ENCODE data around the gene GPR153. TPM values are rescaled to one million over a fixed set of nuclear protein-coding genes. Genes with fewer than 3 reads are reported as not detected.

Gene GPR153
- total and polyA plus RNA-seq, 8 donors: 0.19 to 5.1 (median 0.93) TPM

DNA sequence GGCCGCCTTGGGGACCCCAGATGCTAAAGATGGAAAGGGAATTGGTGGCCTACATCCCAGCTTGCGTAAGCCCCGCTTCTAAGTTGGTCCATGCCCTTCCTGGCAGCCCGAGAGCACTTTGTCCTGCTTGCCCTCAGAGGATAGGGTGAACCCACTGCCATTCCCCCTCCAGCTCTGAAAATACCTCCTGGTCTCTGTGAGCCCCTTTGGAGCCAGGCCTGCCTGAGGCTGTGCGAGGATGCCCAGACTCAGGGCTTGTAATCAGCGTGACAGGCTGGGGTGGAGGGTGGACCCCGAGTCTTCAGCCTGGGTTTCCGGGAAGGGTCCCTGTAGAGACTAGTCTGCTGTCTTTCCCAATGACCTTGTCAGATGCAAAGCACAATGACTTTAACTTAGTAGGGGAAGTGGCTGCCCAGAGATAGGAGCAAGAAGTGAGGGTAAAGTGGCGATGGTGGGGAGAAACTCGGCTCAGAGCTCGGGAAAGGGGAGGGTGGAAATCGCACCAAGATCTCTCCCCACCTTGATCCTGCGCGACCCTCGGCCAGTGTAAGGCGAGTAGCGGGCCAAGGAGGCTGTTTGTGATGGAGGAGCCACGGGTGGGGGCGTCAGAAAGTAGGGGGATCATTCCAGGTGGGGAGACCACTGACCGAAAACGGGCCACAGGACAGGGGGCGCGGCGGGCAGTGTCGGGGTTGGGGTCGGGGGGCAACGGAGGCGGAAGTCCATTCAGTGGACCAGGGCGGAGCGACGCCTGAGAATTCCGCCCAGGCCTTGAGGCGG, 19.6 kb downstream of the GPR153 start:
- no peak overlapping the region for H3K4me3 ChIP-seq
- peaks cover 0 to 10% (median 0%) of the 10 kb centered on the region in 3 donors for H3K4me1 ChIP-seq
- H3K27me3 ChIP-seq: peaks cover 0 to 44% (median 10%) of the 10 kb centered on the region in 4 donors
- ATAC-seq (no peak), DNase-seq (peak in 1 of 6 donors; percentile 51), FAIRE-seq (no peak)
- H3K36me3 ChIP-seq: no peaks in the 10 kb centered on the region
- no peaks in the 10 kb centered on the region for H3K9me3 ChIP-seq
- H3K27ac ChIP-seq: no peak overlapping the region
- TF ChIP-seq, protein P1, sequence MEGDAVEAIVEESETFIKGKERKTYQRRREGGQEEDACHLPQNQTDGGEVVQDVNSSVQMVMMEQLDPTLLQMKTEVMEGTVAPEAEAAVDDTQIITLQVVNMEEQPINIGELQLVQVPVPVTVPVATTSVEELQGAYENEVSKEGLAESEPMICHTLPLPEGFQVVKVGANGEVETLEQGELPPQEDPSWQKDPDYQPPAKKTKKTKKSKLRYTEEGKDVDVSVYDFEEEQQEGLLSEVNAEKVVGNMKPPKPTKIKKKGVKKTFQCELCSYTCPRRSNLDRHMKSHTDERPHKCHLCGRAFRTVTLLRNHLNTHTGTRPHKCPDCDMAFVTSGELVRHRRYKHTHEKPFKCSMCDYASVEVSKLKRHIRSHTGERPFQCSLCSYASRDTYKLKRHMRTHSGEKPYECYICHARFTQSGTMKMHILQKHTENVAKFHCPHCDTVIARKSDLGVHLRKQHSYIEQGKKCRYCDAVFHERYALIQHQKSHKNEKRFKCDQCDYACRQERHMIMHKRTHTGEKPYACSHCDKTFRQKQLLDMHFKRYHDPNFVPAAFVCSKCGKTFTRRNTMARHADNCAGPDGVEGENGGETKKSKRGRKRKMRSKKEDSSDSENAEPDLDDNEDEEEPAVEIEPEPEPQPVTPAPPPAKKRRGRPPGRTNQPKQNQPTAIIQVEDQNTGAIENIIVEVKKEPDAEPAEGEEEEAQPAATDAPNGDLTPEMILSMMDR (IDR thresholded peaks at IDR 0.05): no peak
- intact Hi-C loops (cut with DNase I): loop anchor here in 2 of 3 donors (10.0 kb wide), 2 partner anchors 104 to 186 kb away; no protein-coding TSS in a partner anchor
- 25 to 34% methylated on average over 26 to 33 of the region's 33 CpGs for WGBS, 2 donors

DNA sequence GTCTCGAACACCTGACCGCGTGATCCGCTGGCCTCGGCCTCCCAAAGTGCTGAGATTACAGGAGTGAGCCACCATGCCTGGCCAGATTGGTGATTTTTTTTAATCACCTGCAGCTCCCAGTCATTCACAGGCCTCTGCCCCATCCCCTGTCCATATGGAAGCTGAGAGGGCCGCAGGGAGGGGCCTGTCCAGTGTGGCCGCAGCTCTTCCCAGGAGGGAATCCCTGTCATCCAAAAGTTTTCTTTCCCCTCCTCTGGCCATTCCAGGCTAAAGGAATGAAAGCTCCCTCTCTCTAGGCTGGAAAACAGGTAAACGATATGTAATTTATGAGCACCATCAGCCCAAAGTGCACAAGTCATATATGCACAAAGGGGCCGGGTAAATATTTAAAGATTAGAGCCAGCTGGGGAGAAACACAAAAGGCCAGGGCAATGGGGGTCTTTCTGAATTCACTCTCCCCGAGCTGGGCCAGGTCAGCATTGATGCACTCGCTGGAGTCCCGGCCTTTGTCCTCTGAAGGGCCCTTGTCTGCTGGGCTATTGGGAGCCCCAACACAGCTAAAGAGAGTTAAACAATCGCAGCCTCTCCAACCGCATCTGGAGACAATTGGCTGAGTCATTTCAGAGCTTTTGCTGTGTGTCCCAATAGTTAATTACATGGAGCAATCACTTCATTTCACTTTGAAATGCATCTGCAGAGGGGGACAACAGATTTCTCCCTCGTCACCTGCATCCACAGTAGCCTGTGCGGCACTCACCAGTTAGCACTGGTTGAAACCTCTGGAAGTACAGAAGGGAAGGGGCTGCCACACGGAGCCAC, 20.7 kb downstream of the GPR153 start:
- DNase-seq (no peak), FAIRE-seq (no peak), ATAC-seq (no peak)
- no peak overlapping the region for H3K4me3 ChIP-seq
- no peaks in the 10 kb centered on the region for H3K36me3 ChIP-seq
- H3K9me3 ChIP-seq: no peaks in the 10 kb centered on the region
- H3K27ac ChIP-seq: no peak overlapping the region
- TF ChIP-seq, protein P1 (IDR thresholded peaks at IDR 0.05): no peak
- intact Hi-C loops (cut with DNase I): loop anchor here in 2 of 3 donors (10.0 kb wide), 2 partner anchors 105 to 185 kb away; no protein-coding TSS in a partner anchor
- 72 to 83% methylated on average over 17 of the region's 17 CpGs for WGBS, 2 donors
- peaks cover 0 to 34% (median 8%) of the 10 kb centered on the region in 4 donors for H3K27me3 ChIP-seq
- H3K4me1 ChIP-seq: peaks cover 0 to 10% (median 0%) of the 10 kb centered on the region in 3 donors

DNA sequence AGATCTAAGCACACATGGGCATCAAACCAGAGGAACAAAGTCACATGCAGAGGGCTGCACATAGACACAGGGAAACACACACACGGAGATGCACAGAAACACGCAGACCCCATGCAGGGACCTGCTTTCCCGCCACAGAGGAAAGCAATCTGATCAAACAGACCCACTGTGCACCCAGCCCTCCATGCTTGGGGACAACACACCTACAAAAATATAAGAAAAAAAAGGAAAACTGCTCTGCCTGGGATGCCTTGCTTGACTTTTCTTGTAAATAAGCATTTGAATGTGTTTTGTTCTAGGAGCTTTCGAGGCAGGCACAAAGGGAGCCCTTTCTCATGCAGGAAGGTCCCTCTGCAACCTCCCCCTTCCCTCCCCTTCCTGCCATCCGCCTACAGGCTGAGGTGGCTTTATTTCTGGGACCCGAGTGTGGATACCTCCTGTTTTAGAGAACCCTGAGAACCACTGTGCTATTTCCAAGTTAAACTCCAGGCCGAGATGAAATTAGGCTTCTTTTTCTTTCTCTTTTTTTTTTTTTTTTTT, 21.6 kb downstream of the GPR153 start:
- Histone ChIP-seq H3K4me1 (peaks cover 0 to 17% (median 8%) of the 10 kb centered on the region in 3 donors), H3K4me3 (no peak overlapping the region), H3K9me3 (no peaks in the 10 kb centered on the region), H3K27ac (no peak overlapping the region), H3K27me3 (peaks cover 0 to 30% (median 8%) of the 10 kb centered on the region in 4 donors), H3K36me3 (no peaks in the 10 kb centered on the region)
- FAIRE-seq: no peak
- 46 to 50% methylated on average over 7 of the region's 7 CpGs for WGBS, 2 donors
- intact Hi-C loops (cut with DNase I): no loop called here
- no peak for DNase-seq
- TF ChIP-seq, protein P1 (IDR thresholded peaks at IDR 0.05): no peak
- no peak for ATAC-seq

DNA sequence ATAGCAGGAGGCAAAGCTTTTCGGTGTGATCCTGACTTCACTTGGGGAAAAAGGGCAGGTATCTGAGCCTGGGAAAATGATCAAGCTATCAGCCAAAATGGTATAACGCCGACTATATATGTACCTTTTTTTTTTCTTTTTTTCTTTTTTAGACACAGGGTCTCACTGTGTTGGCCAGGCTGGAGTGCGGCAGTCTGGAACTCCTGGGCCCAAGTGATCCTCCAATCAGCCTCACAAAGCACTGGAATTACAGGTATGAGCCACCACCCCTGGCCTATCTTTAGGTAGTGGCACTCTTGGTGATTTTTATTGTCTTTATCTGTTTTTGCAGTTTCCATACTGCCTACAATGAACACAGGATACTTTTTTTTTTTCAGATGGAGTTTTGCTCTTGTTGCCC, 23.8 kb downstream of the GPR153 start:
- Histone ChIP-seq H3K4me1 (peaks cover 0 to 16% (median 8%) of the 10 kb centered on the region in 3 donors), H3K27me3 (peaks cover 0 to 12% (median 5%) of the 10 kb centered on the region in 4 donors), H3K27ac (no peak overlapping the region), H3K36me3 (no peaks in the 10 kb centered on the region), H3K9me3 (no peaks in the 10 kb centered on the region), H3K4me3 (no peak overlapping the region)
- WGBS, 2 donors: 83 to 92% methylated on average over 4 of the region's 4 CpGs
- intact Hi-C loops (cut with DNase I): no loop called here
- no peak for DNase-seq
- FAIRE-seq: no peak
- no peak for ATAC-seq
- TF ChIP-seq, protein P1 (IDR thresholded peaks at IDR 0.05): no peak
